Limb (tissue), 2 donors: ENCODE data around the gene LIN7B.
A peak's percentile ranks its signal among the peaks of the same experiment; 100 is the strongest.
"Not testable (repeated sequence)": the region's sequence is repeated elsewhere in the genome, so short reads cannot be mapped to it uniquely, and the experiment has no call there.

ENCODE experiments used
- DNase-seq, 2 donors: peaks; one replicate each; pipeline ENCODE4 v3.0.0-alpha.2; 2016; ENCODE audit errors: extremely low spot score in 2 of 2

LIN7B gene, protein sequence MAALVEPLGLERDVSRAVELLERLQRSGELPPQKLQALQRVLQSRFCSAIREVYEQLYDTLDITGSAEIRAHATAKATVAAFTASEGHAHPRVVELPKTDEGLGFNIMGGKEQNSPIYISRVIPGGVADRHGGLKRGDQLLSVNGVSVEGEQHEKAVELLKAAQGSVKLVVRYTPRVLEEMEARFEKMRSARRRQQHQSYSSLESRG

GRCh38 chr19:49113762-49114629 lies at the start of gene LIN7B:
LIN7B (plus strand) TSS chr19:49114370; CDS start chr19:49114405, 35 bp downstream.
- peak; percentile 74 to 89 for DNase-seq

GRCh38 chr19:49064768-49065611 lies 49.2 kb upstream of the LIN7B start, which contains the start of gene NTF4:
NTF4 (minus strand) TSS chr19:49064818; CDS start chr19:49061997, 2,821 bp downstream.
- DNase-seq, result peak in 1 of 2 donors; percentile 75

DNA sequence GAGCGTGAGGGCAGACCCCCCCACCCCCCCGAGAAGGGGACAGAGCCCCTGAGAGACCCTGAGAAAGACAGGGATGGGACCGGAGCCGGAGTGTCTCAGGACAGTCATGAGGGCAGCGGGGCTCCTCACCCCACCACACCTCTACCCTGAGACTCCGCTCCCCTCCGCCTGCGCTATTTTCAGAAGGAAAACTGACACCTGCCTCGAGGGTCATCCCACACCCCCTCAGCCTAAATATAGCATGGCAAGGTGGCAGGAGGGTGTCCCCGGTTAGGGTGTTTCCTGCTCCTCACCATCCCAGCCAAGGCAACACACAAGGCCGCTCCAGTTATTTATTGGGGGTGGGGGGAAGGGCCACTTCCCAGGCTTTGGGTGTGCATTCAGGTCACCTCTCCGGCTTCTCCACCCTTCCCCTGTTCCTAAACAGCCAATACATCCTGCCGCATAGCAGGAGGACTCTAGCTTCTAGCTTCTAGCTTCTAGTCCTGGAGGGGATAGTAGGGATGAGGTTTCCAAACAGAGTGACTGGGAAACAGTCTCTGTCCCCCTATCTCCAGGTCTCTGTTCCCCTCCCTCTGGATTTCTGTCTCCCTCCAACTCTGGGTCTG lies 48.2 kb upstream of the LIN7B start:
- DNase-seq, result no peak

DNA sequence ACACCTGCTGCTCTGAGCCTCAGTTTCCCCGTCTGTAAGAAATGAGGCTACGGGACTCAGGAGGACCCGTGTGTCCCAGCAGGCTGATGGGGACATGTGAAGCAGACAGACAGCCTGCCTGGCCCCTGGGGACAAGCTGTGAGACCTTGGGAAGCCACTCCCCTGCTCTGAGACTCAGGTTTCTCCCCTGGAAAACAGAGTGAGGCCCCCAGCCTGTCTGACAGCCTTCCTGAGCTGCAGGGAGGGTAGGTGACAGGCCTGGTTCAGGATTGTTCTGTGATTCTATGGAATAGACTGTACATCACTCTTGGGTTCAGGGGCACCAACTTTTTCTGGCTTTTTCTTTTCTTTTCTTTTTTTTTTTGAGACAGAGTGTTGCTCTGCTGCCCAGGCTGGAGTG lies 46.6 kb upstream of the LIN7B start:
- no peak for DNase-seq

- DNase-seq, result no peak
These were observed 45.1 kb upstream of the LIN7B start for GRCh38 chr19:49069026-49069425.

GRCh38 chr19:49070416-49070815 lies 43.8 kb upstream of the LIN7B start:
- no peak for DNase-seq

DNA sequence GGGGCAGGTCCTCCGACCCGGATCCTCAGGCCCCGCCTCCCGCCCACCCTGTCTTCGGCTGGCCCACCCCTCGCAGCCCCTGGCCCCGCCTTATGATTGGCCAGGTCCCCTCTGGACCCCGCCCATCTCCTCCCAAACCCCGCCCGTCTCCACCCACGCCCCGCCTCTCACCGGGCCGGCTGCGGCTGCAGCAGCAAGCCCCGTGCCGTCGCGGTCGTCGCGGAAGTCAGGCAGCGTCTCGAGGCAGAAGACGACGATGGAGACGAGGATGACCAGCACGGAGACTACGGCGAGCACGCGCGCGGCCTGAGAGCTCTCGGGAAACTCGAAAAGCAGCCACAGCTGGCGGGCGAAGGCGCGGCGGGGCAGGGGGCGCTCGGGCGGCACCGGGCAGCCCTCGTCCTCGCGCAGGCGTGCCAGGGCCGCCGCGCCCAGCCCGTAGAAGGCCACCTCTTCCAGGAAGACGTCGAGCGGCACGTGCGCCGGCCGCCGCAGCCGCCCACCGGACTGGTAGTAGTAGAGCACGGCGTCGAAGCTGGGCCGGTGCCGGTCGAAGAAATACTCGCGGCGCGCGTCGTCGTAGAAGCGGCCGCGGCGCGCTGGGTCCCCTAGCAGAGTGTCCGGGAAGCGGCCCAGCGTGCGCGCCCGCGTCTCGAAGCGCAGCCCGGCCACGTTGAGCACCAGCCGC lies 42.2 kb upstream of the LIN7B start:
- peak in 1 of 2 donors; percentile 63 for DNase-seq

DNA sequence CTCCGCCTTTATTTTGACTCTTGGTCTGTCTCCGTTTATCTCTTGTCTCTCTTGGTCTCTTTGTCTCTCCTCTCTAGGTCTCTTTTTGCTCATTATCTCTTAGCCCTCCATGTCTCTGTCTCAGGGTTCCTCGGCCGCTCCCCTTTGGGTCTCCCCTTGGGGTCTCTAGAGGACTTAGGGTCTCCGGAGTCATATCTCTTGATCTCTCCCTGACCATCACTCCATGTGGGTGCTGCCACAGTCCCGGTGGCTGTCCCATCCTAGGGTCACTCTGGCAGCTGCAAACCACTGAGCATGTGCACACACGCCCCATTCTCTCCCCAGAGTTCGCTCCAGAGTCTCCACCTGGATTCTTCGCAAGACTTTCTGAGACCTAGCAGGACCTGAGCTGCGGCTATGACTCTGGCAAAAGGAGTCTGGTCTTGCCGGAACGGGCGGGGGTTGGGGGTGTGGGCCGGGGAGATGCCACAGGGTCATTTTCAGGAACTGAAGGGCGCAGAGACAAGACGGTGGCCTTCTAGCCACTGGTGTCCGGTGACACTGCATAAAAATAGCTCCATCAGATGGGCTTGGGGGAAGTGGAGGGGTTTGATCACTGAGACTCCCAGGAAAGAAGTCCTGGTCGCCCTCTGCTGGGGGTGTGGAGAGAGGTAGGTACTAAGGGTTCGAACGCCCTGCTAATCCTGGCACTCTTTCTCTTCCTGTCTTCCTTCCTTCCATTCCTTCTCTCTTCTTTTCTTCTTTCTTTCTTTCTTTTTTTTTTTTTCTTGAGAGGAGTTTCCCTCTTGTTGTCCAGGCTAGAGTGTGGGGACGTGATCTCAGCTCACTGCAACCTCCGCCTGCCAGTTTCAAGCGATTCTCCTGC lies 40.4 kb upstream of the LIN7B start:
- no peak for DNase-seq

DNA sequence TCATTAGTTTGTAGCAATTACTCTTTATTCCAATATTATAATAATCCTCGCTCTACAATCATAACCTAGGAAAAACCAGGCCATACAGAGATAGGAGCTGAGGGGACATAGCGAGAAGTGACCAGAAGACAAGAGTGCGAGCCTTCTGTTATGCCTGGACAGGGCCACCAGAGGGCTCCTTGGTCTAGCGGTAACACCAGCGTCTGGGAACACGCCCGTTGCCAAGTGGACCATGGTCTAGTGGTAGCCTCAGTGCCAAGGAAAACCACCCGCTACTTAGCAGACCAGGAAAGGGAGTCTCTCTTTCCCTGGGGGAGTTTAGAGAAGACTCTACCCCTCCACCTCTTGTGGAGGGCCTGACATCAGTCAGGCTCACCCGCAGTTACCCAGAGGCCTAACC lies 39.3 kb upstream of the LIN7B start:
- DNase-seq, result not testable (repeated sequence)

- DNase-seq, result no peak
These were observed 33.8 kb upstream of the LIN7B start for GRCh38 chr19:49080392-49080791.

- DNase-seq, result no peak
These were observed 32.9 kb upstream of the LIN7B start for GRCh38 chr19:49081273-49081672.

- DNase-seq, result no peak
These were observed 29.8 kb upstream of the LIN7B start for GRCh38 chr19:49084206-49085019.

DNA sequence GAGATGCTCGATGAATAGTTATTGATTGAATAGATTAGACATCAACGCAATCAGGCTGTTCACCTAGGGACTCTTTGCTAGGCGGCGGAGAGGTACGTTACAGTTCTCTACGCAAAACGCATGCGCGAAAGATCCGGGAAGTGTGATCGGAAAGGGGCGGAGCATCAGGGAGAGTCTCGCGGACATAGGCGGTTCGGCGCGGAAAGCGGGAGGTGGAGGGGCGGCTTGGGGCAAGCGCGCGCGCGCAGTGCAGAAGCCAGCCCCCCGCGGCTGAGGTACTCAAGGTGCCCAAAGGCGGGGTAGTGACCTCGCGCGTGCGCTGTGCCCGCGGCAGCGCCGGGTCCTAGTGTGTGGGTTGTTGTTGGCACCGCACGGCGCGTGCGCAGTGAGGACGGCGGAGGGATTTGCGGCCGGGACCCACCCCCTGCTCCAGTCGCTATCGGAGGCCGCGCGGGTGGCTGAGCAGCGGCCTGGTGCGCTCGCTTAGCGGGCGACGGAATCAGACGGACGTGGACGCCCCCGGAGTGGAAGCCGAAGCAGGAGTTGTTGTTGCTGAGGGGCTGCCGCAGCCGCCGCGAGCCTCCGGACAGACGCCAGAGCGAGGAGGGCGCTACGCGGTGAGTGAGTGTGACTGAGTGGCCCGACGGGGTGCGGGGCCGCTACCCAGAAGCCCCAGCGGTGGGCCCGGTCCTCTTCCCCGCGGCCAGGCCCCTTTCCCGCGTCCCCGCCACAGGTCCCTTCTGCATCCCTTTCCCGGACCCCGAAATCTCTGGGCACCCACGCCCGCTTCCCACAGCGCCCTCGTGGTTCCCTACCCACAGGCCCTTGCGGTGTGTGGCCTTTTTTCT lies 28.9 kb upstream of the LIN7B start, which contains the start of gene SNRNP70:
Gene SNRNP70, plus strand, starts transcription at position 432 of the 848 bp plus-strand sequence. CDS start 964 bp downstream, outside the sequence.
- peak; percentile 100 for DNase-seq

- no peak for DNase-seq
These were observed 28.3 kb upstream of the LIN7B start for GRCh38 chr19:49085868-49086232.

GRCh38 chr19:49086296-49086695 lies 27.9 kb upstream of the LIN7B start:
- no peak for DNase-seq

DNA sequence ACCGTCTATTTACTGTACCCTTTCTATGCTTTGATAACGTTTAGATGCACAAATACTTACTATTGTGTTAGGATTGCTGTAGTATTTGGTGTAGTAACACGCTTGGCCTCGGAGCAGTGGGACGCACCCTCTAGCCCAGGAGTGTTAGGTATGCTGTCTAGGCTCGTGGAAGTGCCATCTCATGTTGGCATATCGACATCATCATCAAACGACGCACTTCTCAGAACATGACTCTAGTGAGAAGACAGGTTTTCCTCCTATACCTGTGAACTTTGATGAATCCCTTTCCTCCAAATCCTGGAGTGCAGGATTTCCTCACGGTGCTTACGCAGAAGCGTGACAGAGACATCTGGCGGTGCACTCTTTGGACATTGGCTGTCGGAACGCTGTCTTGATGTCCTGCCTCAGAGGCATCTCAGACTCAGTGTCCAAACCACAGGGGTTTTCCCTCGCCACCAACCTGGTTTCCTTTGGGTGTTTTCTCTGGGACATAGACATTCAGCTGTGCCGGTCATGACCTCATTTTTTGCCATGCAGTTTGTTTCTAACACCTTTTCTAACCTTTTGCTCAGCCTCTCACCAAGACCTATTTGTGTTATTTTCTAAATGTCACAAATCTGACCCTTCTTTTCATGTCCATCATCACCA lies 22.7 kb upstream of the LIN7B start:
- no peak for DNase-seq

DNA sequence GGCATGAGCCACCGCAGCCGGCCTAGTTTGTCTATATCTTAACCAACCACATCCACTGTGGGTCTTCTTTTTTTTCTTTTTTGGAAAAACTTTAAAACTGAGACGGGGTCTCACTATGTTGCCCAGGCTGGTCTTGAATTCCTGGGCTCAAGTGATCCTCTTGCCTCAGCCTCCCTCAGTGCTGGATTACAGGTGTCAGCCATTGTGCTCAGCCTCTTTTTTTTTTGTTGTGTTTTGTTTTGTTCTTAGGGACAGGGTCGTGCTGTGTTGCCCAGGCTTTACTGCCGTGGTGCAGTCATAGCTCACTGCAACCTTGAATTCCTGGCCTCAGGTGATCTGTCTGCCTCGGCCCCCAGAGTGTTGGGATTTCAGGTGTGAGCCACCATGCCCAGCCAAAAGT lies 21.5 kb upstream of the LIN7B start:
- no peak for DNase-seq
